GM10266 (cell line): ENCODE results near the gene EFCAB11.

Experiments used
- DNase-seq: peaks from one replicate; pipeline ENCODE4 v3.0.0; 2012; ENCODE audit errors: extremely low spot score
- CTCF ChIP-seq: IDR thresholded peaks from 2 replicates; pipeline ENCODE4 v1.5.1; 2012; ENCODE audit warnings: mild to moderate bottlenecking, low read depth; ENCODE audit not compliant: control insufficient read depth, insufficient read depth; ENCODE audit errors: missing control alignments

The EFCAB11 gene

GRCh38 chr14:89973234-89973823, 18.8 kb upstream of the EFCAB11 start:
- peak; percentile 52 for DNase-seq
- peak; percentile 76 for TF ChIP-seq CTCF

GRCh38 chr14:89965839-89966238, 11.3 kb upstream of the EFCAB11 start:
- TF ChIP-seq CTCF: no peak
- DNase-seq: no peak

- no peak for TF ChIP-seq CTCF
- DNase-seq: no peak
These were observed 8.9 kb upstream of the EFCAB11 start for GRCh38 chr14:89963288-89963978.

- DNase-seq: no peak
- no peak for TF ChIP-seq CTCF
These were observed 6.4 kb upstream of the EFCAB11 start for GRCh38 chr14:89960914-89961313.

- TF ChIP-seq CTCF: no peak
- no peak for DNase-seq
These were observed 5.4 kb upstream of the EFCAB11 start for GRCh38 chr14:89959853-89960445.

GRCh38 chr14:89958966-89959365, 4.4 kb upstream of the EFCAB11 start:
- no peak for DNase-seq

More at GRCh38 chr14:89958966-89959365, 4.4 kb upstream of the EFCAB11 start:
- no peak for TF ChIP-seq CTCF
